Bronchial smooth muscle cell (primary cell): ENCODE measurements around the gene TCL1A. TPM values are rescaled to one million over a fixed set of nuclear protein-coding genes. Genes with fewer than 3 reads are reported as not detected.

Source experiments
- total RNA-seq: library from RNA; depleted of rRNA; stranded (reverse); fragments of >200 nt; gene quantifications from 2 replicates; pipeline ENCODE4 v1.2.1, GENCODE V29; 2014

Gene TCL1A, protein sequence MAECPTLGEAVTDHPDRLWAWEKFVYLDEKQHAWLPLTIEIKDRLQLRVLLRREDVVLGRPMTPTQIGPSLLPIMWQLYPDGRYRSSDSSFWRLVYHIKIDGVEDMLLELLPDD
- total RNA-seq = not detected in 2 replicates

DNA sequence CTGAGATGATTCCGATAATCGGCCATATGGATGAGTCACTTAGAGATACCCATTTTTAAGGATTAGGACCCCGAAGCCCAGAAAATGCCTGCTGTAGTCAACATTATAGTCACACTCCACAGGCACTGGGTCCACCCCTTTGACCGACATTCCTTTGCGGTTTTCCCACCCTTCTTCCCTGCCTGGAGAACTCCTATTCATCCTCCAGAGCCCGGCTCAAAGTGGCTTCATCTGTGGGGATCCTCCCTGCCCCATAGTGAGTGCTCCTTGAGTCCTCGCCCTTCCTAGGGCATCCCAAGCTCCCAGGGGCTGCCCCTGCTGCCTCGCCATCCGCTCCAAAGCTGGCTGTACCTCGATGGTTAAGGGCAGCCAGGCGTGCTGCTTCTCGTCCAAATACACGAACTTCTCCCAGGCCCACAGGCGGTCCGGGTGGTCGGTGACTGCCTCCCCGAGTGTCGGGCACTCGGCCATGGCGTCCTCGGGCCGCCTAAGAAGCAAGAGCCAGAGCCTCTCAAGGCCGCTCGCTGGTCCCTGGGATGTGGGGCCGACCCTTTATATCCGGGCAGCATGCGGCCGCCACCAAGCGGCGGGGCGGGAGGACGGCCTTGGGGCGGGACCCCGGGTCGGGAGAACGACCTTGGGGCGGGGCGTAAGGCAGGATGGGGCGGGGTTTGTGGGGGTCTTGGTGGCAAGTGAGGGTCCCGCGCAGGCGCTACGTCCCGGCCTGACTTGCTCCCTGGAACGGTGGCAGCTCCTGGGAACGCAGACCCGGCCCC, at the start of gene TCL1A:
Gene TCL1A (minus strand): TSS at position 530 of the 776 bp plus-strand sequence. CDS start 59 bp downstream, at position 471.

DNA sequence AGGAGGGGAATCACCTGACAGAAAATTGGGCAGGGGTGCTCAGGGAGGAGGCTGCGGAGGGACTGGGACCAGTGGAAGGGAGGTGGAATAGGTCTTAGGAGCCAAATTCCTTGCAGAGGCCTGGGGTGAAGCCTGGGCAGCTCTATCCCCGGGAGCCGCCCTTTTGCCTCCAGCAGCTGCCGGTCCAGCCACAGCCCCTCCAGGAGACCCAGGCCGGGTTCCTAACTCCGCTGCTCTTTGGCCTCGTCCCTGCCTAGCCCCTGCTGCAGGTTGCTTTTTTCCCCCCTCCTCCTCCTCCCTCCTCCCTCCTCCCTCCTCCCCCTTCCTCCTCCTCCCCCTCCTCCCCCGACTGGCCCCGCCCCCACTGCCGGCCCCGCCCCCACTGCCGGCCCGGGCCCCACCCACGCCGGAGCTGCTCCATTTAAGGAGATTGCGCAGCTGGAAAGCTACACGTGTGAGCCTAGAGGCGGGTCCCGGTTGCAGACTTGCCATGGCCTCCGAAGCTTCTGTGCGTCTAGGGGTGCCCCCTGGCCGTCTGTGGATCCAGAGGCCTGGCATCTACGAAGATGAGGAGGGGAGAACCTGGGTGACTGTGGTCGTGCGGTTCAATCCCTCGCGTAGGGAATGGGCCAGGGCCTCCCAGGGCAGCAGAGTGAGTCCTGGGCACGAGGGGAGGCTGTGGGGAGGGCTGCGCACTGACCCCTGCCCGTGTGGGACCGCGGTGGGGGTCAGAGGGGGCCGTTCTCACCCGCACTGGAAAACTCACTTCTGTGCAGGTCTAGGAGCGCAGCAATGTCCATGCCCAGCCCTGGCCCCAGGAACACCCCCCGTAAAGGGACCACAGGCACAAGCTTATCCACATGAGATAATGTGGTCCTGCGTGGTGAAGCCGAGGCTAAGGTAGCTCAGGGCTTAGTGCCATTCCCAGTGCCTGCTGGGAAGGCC, 27.7 kb downstream of the TCL1A start, which contains the start of gene TCL1B:
Gene TCL1B (plus strand): TSS at position 449 of the 945 bp plus-strand sequence. CDS start 42 bp downstream, at position 491.

Other genes starting within 250 kb of the TCL1A start
- gene SYNE3, start 197.5 kb downstream of the TCL1A start, total RNA-seq = 18.4 and 27.7 TPM in 2 replicates
- 21.7 and 28.8 TPM in 2 replicates for gene GLRX5, start 179.1 kb downstream of the TCL1A start, total RNA-seq
- not detected in 2 replicates for gene TCL1B, start 27.7 kb downstream of the TCL1A start, total RNA-seq
- gene TUNAR, start 162.7 kb upstream of the TCL1A start, total RNA-seq = not detected in 2 replicates